DND-41 (cell line): ENCODE results near the gene KLF16.

Experiments
- ATAC-seq: fragments of 200-7000 bp; cut with Tn5 transposase; 3 replicates; pipeline ENCODE4 v1.9.1; 2021; ENCODE audit warnings: low read depth; ENCODE audit not compliant: insufficient read depth
- DNase-seq: peaks from one replicate; pipeline ENCODE4 v3.0.0-alpha.2; 2020
- H2AFZ ChIP-seq: 2 replicates; pipeline ENCODE4 v1.6.0; 2012; ENCODE audit warnings: low read depth, low read length
- H3K27ac ChIP-seq: 2 replicates; pipeline ENCODE4 v1.5.1; 2012; ENCODE audit warnings: low read length, inconsistent platforms
- H3K27me3 ChIP-seq: fragments of 200-600 bp; sonication (generic); 2 replicates; pipeline ENCODE4 v1.6.0; 2012; ENCODE audit warnings: low read length, mild to moderate bottlenecking, inconsistent platforms; ENCODE audit not compliant: insufficient read depth, poor library complexity
- H3K36me3 ChIP-seq: 2 replicates; pipeline ENCODE4 v1.5.1; 2012; ENCODE audit warnings: low read length, inconsistent platforms; ENCODE audit not compliant: insufficient read depth
- H3K4me1 ChIP-seq: 2 replicates; pipeline ENCODE4 v1.5.1; 2012; ENCODE audit warnings: mild to moderate bottlenecking, low read length; ENCODE audit not compliant: insufficient read depth
- H3K4me2 ChIP-seq: 2 replicates; pipeline ENCODE4 v1.6.0; 2012; ENCODE audit warnings: mild to moderate bottlenecking, moderate library complexity, low read length, inconsistent platforms; ENCODE audit not compliant: insufficient read depth
- H3K4me3 ChIP-seq, 2 experiments: fragments of 200-600 bp in 1 of 2; shearing (Covaris generic) in 1 of 2; 2 replicates each; pipeline ENCODE4 v1.5.1; 2012 to 2016; ENCODE audit warnings: inconsistent platforms in 2 of 2, low read length in 2 of 2, mild to moderate bottlenecking in 2 of 2, low read depth in 1 of 2, moderate library complexity in 1 of 2
- H3K79me2 ChIP-seq: 2 replicates; pipeline ENCODE4 v1.6.0; 2012; ENCODE audit warnings: low read length, inconsistent platforms; ENCODE audit not compliant: insufficient read depth
- H3K9ac ChIP-seq: 2 replicates; pipeline ENCODE4 v1.6.0; 2012; ENCODE audit warnings: low read depth, mild to moderate bottlenecking, inconsistent platforms, low read length, moderate library complexity
- H3K9me3 ChIP-seq: 2 replicates; pipeline ENCODE4 v1.5.1; 2012; ENCODE audit warnings: low read length, moderate library complexity, mild to moderate bottlenecking, inconsistent platforms; ENCODE audit not compliant: insufficient read depth, severe bottlenecking
- H4K20me1 ChIP-seq: 2 replicates; pipeline ENCODE4 v1.6.0; 2012; ENCODE audit warnings: low read length; ENCODE audit not compliant: insufficient read depth
- EZH2 ChIP-seq: IDR thresholded peaks from 3 replicates; pipeline ENCODE4 v1.6.1; 2012; ENCODE audit warnings: borderline replicate concordance, low read depth, mild to moderate bottlenecking, moderate library complexity, low read length, inconsistent platforms; ENCODE audit not compliant: severe bottlenecking
- TF ChIP-seq, protein P1 (sequence below): IDR thresholded peaks from 2 replicates; pipeline ENCODE4 v1.5.1; 2012; ENCODE audit warnings: borderline replicate concordance, low read length, moderate library complexity, mild to moderate bottlenecking; ENCODE audit not compliant: poor library complexity, severe bottlenecking; ENCODE audit errors: extremely low read depth

The KLF16 gene

DNA sequence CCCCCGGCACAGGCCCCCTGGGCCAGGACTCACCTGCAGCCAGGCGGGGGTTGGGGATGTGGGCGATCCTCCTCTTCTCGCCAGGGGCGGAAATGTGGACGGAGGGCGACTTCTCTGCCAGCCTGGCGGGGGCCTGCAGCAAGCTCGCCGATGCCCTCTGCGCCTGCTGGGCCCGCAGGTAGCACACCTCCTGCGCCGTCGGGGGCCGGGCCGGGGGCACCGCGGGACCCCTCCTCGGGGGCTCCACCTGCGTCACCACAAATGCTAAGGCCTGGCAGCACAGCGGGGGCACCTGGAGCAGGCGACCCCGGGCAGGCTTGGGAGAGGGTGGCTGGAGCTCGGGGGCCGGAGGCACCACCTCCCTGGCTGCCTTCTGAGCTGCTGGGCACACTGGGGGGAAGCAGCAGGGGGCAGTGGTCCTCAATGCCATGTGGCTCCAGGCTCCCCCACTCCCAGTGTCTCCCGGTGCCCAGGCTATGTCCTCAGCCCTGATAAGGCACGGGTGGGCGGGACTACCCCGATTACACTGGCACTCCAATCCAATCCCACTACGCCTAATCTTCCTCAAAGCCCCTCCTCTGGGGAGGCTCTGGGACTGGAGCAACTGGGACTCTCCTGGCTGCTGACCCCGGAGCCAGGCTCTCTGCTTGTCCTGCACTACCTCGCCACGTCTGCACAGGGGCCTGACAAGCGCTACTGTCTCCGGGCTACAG lies 39.7 kb downstream of the KLF16 start:
- H4K20me1 ChIP-seq, result peaks cover 49% of the 10 kb centered on the region
- ATAC-seq (no peak), DNase-seq (no peak)
- H3K4me2 ChIP-seq, result no peak overlapping the region
- no peak overlapping the region for H2AFZ ChIP-seq
- no peak overlapping the region for H3K9ac ChIP-seq
- H3K4me3 ChIP-seq, result no peak overlapping the region
- no peaks in the 10 kb centered on the region for H3K9me3 ChIP-seq
- no peak for TF ChIP-seq EZH2
- TF ChIP-seq, protein P1, sequence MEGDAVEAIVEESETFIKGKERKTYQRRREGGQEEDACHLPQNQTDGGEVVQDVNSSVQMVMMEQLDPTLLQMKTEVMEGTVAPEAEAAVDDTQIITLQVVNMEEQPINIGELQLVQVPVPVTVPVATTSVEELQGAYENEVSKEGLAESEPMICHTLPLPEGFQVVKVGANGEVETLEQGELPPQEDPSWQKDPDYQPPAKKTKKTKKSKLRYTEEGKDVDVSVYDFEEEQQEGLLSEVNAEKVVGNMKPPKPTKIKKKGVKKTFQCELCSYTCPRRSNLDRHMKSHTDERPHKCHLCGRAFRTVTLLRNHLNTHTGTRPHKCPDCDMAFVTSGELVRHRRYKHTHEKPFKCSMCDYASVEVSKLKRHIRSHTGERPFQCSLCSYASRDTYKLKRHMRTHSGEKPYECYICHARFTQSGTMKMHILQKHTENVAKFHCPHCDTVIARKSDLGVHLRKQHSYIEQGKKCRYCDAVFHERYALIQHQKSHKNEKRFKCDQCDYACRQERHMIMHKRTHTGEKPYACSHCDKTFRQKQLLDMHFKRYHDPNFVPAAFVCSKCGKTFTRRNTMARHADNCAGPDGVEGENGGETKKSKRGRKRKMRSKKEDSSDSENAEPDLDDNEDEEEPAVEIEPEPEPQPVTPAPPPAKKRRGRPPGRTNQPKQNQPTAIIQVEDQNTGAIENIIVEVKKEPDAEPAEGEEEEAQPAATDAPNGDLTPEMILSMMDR, result no peak
- H3K36me3 ChIP-seq, result peaks cover 91% of the 10 kb centered on the region
- peaks cover 6% of the 10 kb centered on the region for H3K79me2 ChIP-seq
- no peaks in the 10 kb centered on the region for H3K27me3 ChIP-seq
- H3K27ac ChIP-seq, result no peak overlapping the region
- no peaks in the 10 kb centered on the region for H3K4me1 ChIP-seq

DNA sequence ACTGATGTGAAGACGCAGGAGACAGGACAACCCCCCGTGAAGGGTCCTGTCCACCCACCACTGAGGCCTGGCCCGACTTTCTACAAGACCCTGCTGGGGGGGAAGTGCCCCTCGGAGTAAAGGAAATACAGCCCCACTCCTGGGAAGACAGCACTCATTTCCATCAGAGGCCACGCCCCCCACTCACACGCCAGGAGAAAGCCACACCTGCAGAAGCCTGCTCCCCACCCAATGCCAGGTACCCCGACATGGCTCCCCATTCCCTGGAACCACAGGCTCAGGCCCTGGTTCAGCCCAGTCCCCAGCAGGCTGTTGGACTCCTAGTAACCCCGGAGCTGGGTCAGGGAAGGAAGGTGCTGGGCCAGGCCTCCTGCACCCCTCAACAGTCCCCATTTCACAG lies 40.4 kb downstream of the KLF16 start:
- Histone ChIP-seq H4K20me1 (peaks cover 44% of the 10 kb centered on the region), H3K9me3 (no peaks in the 10 kb centered on the region), H2AFZ (no peak overlapping the region), H3K4me2 (no peak overlapping the region), H3K4me1 (no peaks in the 10 kb centered on the region), H3K27me3 (no peaks in the 10 kb centered on the region), H3K36me3 (peaks cover 91% of the 10 kb centered on the region), H3K27ac (no peak overlapping the region), H3K79me2 (peaks cover 4% of the 10 kb centered on the region), H3K9ac (no peak overlapping the region), H3K4me3 (no peak overlapping the region)
- ATAC-seq (no peak), DNase-seq (no peak)
- TF ChIP-seq, protein P1, result no peak
- TF ChIP-seq EZH2, result no peak

DNA sequence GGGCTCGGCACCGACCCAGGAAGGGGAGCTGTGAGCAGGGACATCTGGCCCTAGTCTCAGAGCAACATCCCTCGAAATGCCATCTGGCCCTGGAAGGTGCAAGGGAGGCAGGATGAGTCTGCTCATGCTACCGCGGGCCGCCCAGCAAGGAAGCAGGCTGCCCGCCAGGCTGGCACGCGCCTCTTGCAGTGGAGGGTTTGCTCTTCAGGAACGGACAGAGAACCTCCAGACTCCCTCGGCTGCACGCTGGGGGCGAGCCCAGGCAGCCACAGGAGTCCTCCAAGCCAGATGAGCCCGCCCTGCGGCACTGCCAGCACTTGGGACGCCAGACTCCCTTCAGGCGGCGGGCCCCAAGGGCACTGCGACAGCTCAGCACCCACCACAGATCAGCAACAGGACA lies 41.2 kb downstream of the KLF16 start:
- H3K36me3 ChIP-seq, result peaks cover 92% of the 10 kb centered on the region
- ATAC-seq, result no peak
- H3K9me3 ChIP-seq, result no peaks in the 10 kb centered on the region
- TF ChIP-seq, protein P1, result no peak
- no peak for TF ChIP-seq EZH2
- H3K27ac ChIP-seq, result no peak overlapping the region
- H3K4me2 ChIP-seq, result no peak overlapping the region
- no peaks in the 10 kb centered on the region for H3K4me1 ChIP-seq
- no peak overlapping the region for H3K9ac ChIP-seq
- H3K4me3 ChIP-seq, result no peak overlapping the region
- H3K27me3 ChIP-seq, result no peaks in the 10 kb centered on the region
- H3K79me2 ChIP-seq, result peaks cover 4% of the 10 kb centered on the region
- H2AFZ ChIP-seq, result no peak overlapping the region
- peaks cover 50% of the 10 kb centered on the region for H4K20me1 ChIP-seq
- no peak for DNase-seq
